ENCODE measurements around the gene KRT76. TPM values are rescaled to one million over a fixed set of nuclear protein-coding genes. Genes with fewer than 3 reads are reported as not detected.

Gene KRT76
- total RNA-seq, 4 donors from 2014 or later: 0.15 TPM; not detected in 3

DNA sequence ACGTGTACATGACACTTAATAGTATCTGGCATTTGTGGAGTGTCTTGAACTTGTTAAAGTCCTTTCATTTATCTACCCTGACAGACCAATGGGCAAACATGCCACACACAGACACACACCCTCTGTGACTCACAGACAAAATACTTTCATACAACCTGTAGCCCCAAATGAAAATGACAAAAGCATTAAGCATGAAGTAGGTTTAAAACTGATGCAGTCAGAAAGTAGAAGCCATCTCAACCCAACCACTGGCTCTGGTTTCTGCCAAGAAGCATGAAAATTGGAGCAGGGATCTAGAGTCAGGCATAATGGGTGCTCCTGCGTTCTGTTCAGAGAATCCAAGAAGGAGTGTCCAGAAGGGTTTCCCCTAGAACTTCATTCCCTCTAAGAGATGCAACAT lies 50.7 kb downstream of the KRT76 start:
- Histone ChIP-seq H3K9me3 (no peaks in the 10 kb centered on the region), H3K4me3 (no peak overlapping the region), H3K36me3 (no peaks in the 10 kb centered on the region), H3K27ac (no peak overlapping the region), H3K27me3 (peaks cover 34% of the 10 kb centered on the region), H3K4me1 (no peaks in the 10 kb centered on the region)
- WGBS, 2 donors (ENCODE audit: low coverage in 1 of 2): 33 to 38% methylated on average over 2 of the region's 2 CpGs
- TF ChIP-seq POLR2AphosphoS5 (IDR thresholded peaks at IDR 0.05): no peak
- TF ChIP-seq POLR2A (IDR thresholded peaks at IDR 0.05): no peak
- TF ChIP-seq EP300 (IDR thresholded peaks at IDR 0.05): no peak
- no peak for TF ChIP-seq CTCF (IDR thresholded peaks at IDR 0.05)
- no peak for ATAC-seq

DNA sequence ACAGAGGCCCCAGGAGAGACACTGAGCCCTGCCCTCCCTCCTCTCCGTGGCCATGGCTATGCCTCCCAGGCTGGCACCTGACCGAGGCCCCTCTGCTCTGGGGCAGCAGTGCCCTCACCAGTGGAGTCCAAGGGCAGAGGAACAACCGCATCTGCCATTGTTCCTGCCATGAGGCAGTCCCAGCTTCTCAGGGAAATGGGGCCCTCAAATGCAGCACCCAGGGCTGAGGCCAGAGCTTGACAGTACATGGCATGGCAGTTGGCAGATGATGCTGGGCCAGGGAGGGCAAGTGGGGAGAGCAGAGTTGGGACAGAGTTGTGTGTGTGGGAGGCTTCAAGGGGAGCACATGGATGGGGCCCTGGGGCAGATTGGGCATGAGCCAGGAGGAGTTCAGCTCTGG lies 52.8 kb downstream of the KRT76 start:
- no peak for ATAC-seq
- H3K4me3 ChIP-seq: no peak overlapping the region
- no CpG with 5 or more reads among the region's 3 CpGs for WGBS, 2 donors (ENCODE audit: low coverage in 1 of 2)

GRCh38 chr12:52722680-52723079 lies 54.5 kb downstream of the KRT76 start:
- Histone ChIP-seq H3K4me1 (no peaks in the 10 kb centered on the region), H3K27me3 (peaks cover 32% of the 10 kb centered on the region), H3K9me3 (no peaks in the 10 kb centered on the region), H3K27ac (no peak overlapping the region), H3K4me3 (no peak overlapping the region), H3K36me3 (no peaks in the 10 kb centered on the region)
- TF ChIP-seq POLR2A (IDR thresholded peaks at IDR 0.05) (no peak), POLR2AphosphoS5 (IDR thresholded peaks at IDR 0.05) (no peak), EP300 (IDR thresholded peaks at IDR 0.05) (no peak), CTCF (IDR thresholded peaks at IDR 0.05) (no peak)
- no peak for ATAC-seq
- WGBS, 2 donors (ENCODE audit: low coverage in 1 of 2): 63 to 94% methylated on average over 2 of the region's 2 CpGs

More for the DNA sequence above, 52.8 kb downstream of the KRT76 start:
- H3K27me3 ChIP-seq: peaks cover 30% of the 10 kb centered on the region
- no peak for TF ChIP-seq EP300 (IDR thresholded peaks at IDR 0.05)
- no peak for TF ChIP-seq CTCF (IDR thresholded peaks at IDR 0.05)
- no peak for TF ChIP-seq POLR2A (IDR thresholded peaks at IDR 0.05)
- TF ChIP-seq POLR2AphosphoS5 (IDR thresholded peaks at IDR 0.05): no peak
- H3K4me1 ChIP-seq: no peaks in the 10 kb centered on the region
- H3K36me3 ChIP-seq: no peaks in the 10 kb centered on the region
- no peak overlapping the region for H3K27ac ChIP-seq
- no peaks in the 10 kb centered on the region for H3K9me3 ChIP-seq

DNA sequence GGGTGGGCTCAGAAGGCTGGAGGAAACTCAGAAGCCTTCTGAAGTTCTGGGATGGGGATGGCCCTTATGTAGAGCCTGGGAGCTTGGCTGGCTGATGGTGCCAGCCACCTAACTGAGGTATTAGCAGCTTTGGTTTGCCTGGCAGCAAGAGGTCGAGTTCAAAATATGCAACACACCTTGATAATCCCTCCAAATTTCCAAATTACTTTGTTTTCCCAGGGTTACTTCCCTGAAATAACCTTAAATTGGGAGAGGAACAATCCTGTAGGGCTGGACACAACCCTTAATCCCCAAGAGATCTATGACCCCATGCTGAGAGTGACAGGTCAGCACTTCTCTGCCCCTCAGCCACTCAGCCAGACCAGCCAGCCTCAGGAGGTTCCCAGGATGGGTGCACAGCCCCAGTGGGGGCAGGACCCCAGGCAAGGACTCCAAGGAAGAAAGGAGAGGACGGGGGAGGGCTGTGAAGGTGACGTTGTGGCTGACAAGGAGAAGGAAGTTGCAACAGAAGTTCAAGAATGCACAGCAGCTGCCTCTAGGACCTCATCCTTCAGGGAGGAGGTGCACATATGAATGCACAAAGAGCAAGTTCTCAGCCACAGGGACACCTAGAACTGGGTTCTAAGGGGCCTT lies 55.2 kb downstream of the KRT76 start:
- H3K27me3 ChIP-seq: peaks cover 38% of the 10 kb centered on the region
- H3K27ac ChIP-seq: no peak overlapping the region
- H3K36me3 ChIP-seq: no peaks in the 10 kb centered on the region
- no peaks in the 10 kb centered on the region for H3K9me3 ChIP-seq
- no peaks in the 10 kb centered on the region for H3K4me1 ChIP-seq
- WGBS, 2 donors (ENCODE audit: low coverage in 1 of 2): 53% methylated on average over 3 of the region's 3 CpGs; no CpG with 5 or more reads in 1 of the 2 donors
- TF ChIP-seq POLR2AphosphoS5 (IDR thresholded peaks at IDR 0.05) (no peak), CTCF (IDR thresholded peaks at IDR 0.05) (no peak), EP300 (IDR thresholded peaks at IDR 0.05) (no peak), POLR2A (IDR thresholded peaks at IDR 0.05) (no peak)
- H3K4me3 ChIP-seq: no peak overlapping the region
- ATAC-seq: no peak

GRCh38 chr12:52720365-52720886 lies 56.7 kb downstream of the KRT76 start:
- ATAC-seq: no peak
- H3K36me3 ChIP-seq: no peaks in the 10 kb centered on the region
- H3K4me1 ChIP-seq: no peaks in the 10 kb centered on the region
- H3K4me3 ChIP-seq: no peak overlapping the region
- H3K9me3 ChIP-seq: no peaks in the 10 kb centered on the region
- H3K27me3 ChIP-seq: peaks cover 38% of the 10 kb centered on the region
- TF ChIP-seq EP300 (IDR thresholded peaks at IDR 0.05): no peak
- no peak for TF ChIP-seq POLR2A (IDR thresholded peaks at IDR 0.05)
- TF ChIP-seq CTCF (IDR thresholded peaks at IDR 0.05): no peak
- no peak for TF ChIP-seq POLR2AphosphoS5 (IDR thresholded peaks at IDR 0.05)
- no peak overlapping the region for H3K27ac ChIP-seq
- 88% methylated on average over 4 of the region's 8 CpGs; no CpG with 5 or more reads in 1 of the 2 donors for WGBS, 2 donors (ENCODE audit: low coverage in 1 of 2)

All from gastroesophageal sphincter (tissue), 4 donors.